Left ventricle myocardium superior (tissue), 1 donor: ENCODE data around the gene LEMD3. TPM values are rescaled to one million over a fixed set of nuclear protein-coding genes. Genes with fewer than 3 reads are reported as not detected.

Source experiments
- total RNA-seq: library from RNA; stranded (reverse); fragmentation: NEBNext Ultra II Directional; extraction: Animal tissue kit (Norgen Biotek cat#: 25700); gene quantifications from one replicate; pipeline ENCODE4 v1.2.1, GENCODE V29; 2021
- donor health status: DM: no; HTN: yes; CAD: no; lungs with severe emphysema.

Gene LEMD3
- total RNA-seq, 1 donor from 2014 or later: 16.8 TPM

Other genes with a start within 250 kb of the LEMD3 start
- not detected for gene WIF1, start 48.3 kb upstream of the LEMD3 start, total RNA-seq
- gene MSRB3, start 109.1 kb downstream of the LEMD3 start, total RNA-seq: 150 TPM